ENCODE results near the gene PLD4.

DNA sequence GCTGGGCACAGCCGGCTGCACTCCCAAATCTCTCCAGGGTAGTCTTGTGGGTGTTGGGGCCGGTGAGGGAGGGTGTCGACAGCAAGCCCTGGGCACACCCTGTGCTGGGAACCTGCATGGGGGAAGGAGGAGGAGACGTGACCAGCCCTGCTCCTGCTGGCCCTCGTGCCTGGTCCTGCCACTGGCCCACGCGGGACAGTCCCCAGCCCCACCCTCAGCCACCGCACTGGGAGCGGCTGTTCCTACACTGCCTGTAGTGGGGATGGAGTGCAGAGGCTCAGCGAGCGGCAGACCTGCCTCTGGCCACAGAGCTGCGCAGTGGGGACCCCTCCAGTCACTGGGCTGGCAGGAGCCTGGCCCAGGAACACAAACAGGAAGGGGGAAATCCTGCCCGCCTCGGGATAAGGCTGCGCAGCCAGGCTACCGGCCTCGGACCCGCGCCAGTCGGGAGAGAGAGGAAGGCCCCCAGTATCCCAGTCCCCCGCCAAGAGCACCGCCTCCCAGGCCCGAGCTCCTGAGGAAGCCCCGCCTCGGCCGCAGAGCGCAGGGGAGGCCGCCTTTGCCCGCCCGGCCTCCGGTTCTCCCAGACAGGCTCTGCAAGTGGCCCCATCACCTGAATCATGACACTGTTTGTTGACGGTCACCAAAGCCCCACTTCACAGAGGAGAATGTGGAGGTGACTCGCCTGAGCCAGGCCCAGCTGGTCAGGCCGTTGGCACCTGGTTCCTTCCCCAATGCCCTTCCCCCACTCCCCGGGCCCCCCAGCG, 42.9 kb downstream of the PLD4 start:
- TF ChIP-seq CTCF (IDR thresholded peaks at IDR 0.05; ENCODE audit: borderline replicate concordance, extremely low read depth, low read length, poor library complexity, severe bottlenecking) (no peak), EZH2 (IDR thresholded peaks at IDR 0.05; ENCODE audit: borderline replicate concordance, low read depth, low read length, severe bottlenecking) (no peak)
